Measurements from ENCODE around the gene FGG. TPM values are rescaled to one million over a fixed set of nuclear protein-coding genes. Genes with fewer than 3 reads are reported as not detected.

FGG gene
- polyA plus RNA-seq, 1 experiment = not detected

- no peak for TF ChIP-seq CTCF (IDR thresholded peaks at IDR 0.05; ENCODE audit: insufficient read depth, low read depth, low read length)
- POLR2A ChIA-PET = no interaction called here
- H3K36me3 ChIP-seq (ENCODE audit: control insufficient read depth, insufficient read depth, low read length) = no peaks in the 10 kb centered on the region
These were observed 26.0 kb downstream of the FGG start for GRCh38 chr4:154586296-154587033.

GRCh38 chr4:154585369-154586018, 27.0 kb downstream of the FGG start:
- H3K4me3 ChIP-seq (ENCODE audit: low read depth, low read length) = no peak overlapping the region
- POLR2A ChIA-PET = no interaction called here
- no peaks in the 10 kb centered on the region for H3K36me3 ChIP-seq (ENCODE audit: control insufficient read depth, insufficient read depth, low read length)
- DNase-seq (ENCODE audit: low read depth) = no peak
- no peaks in the 10 kb centered on the region for H3K27me3 ChIP-seq (ENCODE audit: control insufficient read depth, insufficient read depth, low read length)
- CTCF ChIA-PET = interaction anchor here (0.7 to 1.2 kb wide), 2 partner anchors 18 to 23 kb away, joined by 3 to 4 read pairs; partner anchors contain the start of gene FGB
- TF ChIP-seq CTCF (IDR thresholded peaks at IDR 0.05; ENCODE audit: insufficient read depth, low read depth, low read length) = no peak

More at GRCh38 chr4:154586296-154587033, 26.0 kb downstream of the FGG start:
- CTCF ChIA-PET = interaction anchor here (1.2 to 1.3 kb wide), 2 partner anchors 8 to 24 kb away, joined by 3 read pairs; partner anchors contain the start of gene FGB
- no peak for DNase-seq (ENCODE audit: low read depth)
- no peaks in the 10 kb centered on the region for H3K27me3 ChIP-seq (ENCODE audit: control insufficient read depth, insufficient read depth, low read length)
- no peak overlapping the region for H3K4me3 ChIP-seq (ENCODE audit: low read depth, low read length)

- Histone ChIP-seq H3K36me3 (ENCODE audit: control insufficient read depth, insufficient read depth, low read length) (no peaks in the 10 kb centered on the region), H3K4me3 (ENCODE audit: low read depth, low read length) (no peak overlapping the region), H3K27me3 (ENCODE audit: control insufficient read depth, insufficient read depth, low read length) (no peaks in the 10 kb centered on the region)
- POLR2A ChIA-PET = no interaction called here
- no peak for DNase-seq (ENCODE audit: low read depth)
- CTCF ChIA-PET = no interaction called here
- no peak for TF ChIP-seq CTCF (IDR thresholded peaks at IDR 0.05; ENCODE audit: insufficient read depth, low read depth, low read length)
These were observed 28.2 kb downstream of the FGG start for GRCh38 chr4:154584259-154584658.

- no peaks in the 10 kb centered on the region for H3K27me3 ChIP-seq (ENCODE audit: control insufficient read depth, insufficient read depth, low read length)
- H3K4me3 ChIP-seq (ENCODE audit: low read depth, low read length) = no peak overlapping the region
- ChIA-PET POLR2A (no interaction called here), CTCF (no interaction called here)
- no peak for DNase-seq (ENCODE audit: low read depth)
- H3K36me3 ChIP-seq (ENCODE audit: control insufficient read depth, insufficient read depth, low read length) = no peaks in the 10 kb centered on the region
- no peak for TF ChIP-seq CTCF (IDR thresholded peaks at IDR 0.05; ENCODE audit: insufficient read depth, low read depth, low read length)
These were observed 28.8 kb downstream of the FGG start for GRCh38 chr4:154583677-154584076.

- no peak for TF ChIP-seq CTCF (IDR thresholded peaks at IDR 0.05; ENCODE audit: insufficient read depth, low read depth, low read length)
- Histone ChIP-seq H3K4me3 (ENCODE audit: low read depth, low read length) (no peak overlapping the region), H3K36me3 (ENCODE audit: control insufficient read depth, insufficient read depth, low read length) (no peaks in the 10 kb centered on the region), H3K27me3 (ENCODE audit: control insufficient read depth, insufficient read depth, low read length) (no peaks in the 10 kb centered on the region)
- ChIA-PET CTCF (no interaction called here), POLR2A (no interaction called here)
- no peak for DNase-seq (ENCODE audit: low read depth)
These were observed 29.2 kb downstream of the FGG start for GRCh38 chr4:154583230-154583629.

Measured in BJ (cell line).